Gastroesophageal sphincter (tissue), 3 donors: ENCODE results near the gene NANS.

Experiments
- CTCF ChIP-seq, 4 experiments: fragments of 200-600 bp in 2 of 4; fragments of 450-650 bp in 2 of 4; sonication (generic) in 1 of 4; IDR thresholded peaks; one replicate each; pipeline ENCODE4 v1.5.1; 2017 to 2019; ENCODE audit warnings: antibody characterized with exemption in 4 of 4, mild to moderate bottlenecking in 2 of 4, moderate library complexity in 2 of 4
- POLR2A ChIP-seq, 2 donors: fragments of 450-650 bp; IDR thresholded peaks; one replicate each; pipeline ENCODE4 v1.6.1; 2017; ENCODE audit warnings: antibody characterized with exemption in 2 of 2, mild to moderate bottlenecking in 2 of 2, moderate library complexity in 1 of 2
- POLR2AphosphoS5 ChIP-seq: sonication (generic); formaldehyde crosslinking; IDR thresholded peaks from one replicate; pipeline ENCODE4 v1.6.1; 2017; ENCODE audit warnings: antibody characterized with exemption

GRCh38 chr9:98091735-98092612 is 35.4 kb downstream of the NANS start:
- TF ChIP-seq CTCF (IDR thresholded peaks at IDR 0.05) (no peak), POLR2A (IDR thresholded peaks at IDR 0.05) (no peak), POLR2AphosphoS5 (no peak)
